GM18526 (cell line): Measurements from ENCODE around the gene ROR1.

Experiments used
- POLR2A ChIP-seq: IDR thresholded peaks from 3 replicates; pipeline ENCODE4 v1.6.1; 2011; ENCODE audit not compliant: insufficient read length; ENCODE audit errors: extremely low read depth

ROR1 gene

GRCh38 chr1:63856924-63857323, 83.1 kb downstream of the ROR1 start:
- no peak for TF ChIP-seq POLR2A

- TF ChIP-seq POLR2A: no peak
These were observed 83.7 kb downstream of the ROR1 start for GRCh38 chr1:63857478-63857877.

- no peak for TF ChIP-seq POLR2A
These were observed 84.3 kb downstream of the ROR1 start for GRCh38 chr1:63858153-63858552.

GRCh38 chr1:63859480-63860275, 85.9 kb downstream of the ROR1 start:
- TF ChIP-seq POLR2A: no peak

- no peak for TF ChIP-seq POLR2A
These were observed 87.4 kb downstream of the ROR1 start for GRCh38 chr1:63861052-63861691.

GRCh38 chr1:63863145-63863544, 89.3 kb downstream of the ROR1 start:
- TF ChIP-seq POLR2A: no peak

GRCh38 chr1:63864224-63864641, 90.4 kb downstream of the ROR1 start:
- TF ChIP-seq POLR2A: no peak

GRCh38 chr1:63865561-63865960, 91.7 kb downstream of the ROR1 start:
- no peak for TF ChIP-seq POLR2A

GRCh38 chr1:63866084-63866483, 92.3 kb downstream of the ROR1 start:
- TF ChIP-seq POLR2A: no peak

- no peak for TF ChIP-seq POLR2A
These were observed 93.8 kb downstream of the ROR1 start for GRCh38 chr1:63867429-63868176.

GRCh38 chr1:63868268-63868781, 94.5 kb downstream of the ROR1 start:
- TF ChIP-seq POLR2A: no peak

GRCh38 chr1:63870152-63870551, 96.3 kb downstream of the ROR1 start:
- no peak for TF ChIP-seq POLR2A

GRCh38 chr1:63871463-63871862, 97.6 kb downstream of the ROR1 start:
- TF ChIP-seq POLR2A: no peak

GRCh38 chr1:63873751-63874150, 99.9 kb downstream of the ROR1 start:
- TF ChIP-seq POLR2A: no peak

GRCh38 chr1:63874278-63874880, 100.6 kb downstream of the ROR1 start:
- no peak for TF ChIP-seq POLR2A
